ENCODE results near the gene TEKT5. TPM values are rescaled to one million over a fixed set of nuclear protein-coding genes. Genes with fewer than 3 reads are reported as not detected.

Gene TEKT5
- total RNA-seq, 1 donor from 2014 or later: not detected

GRCh38 chr16:10597187-10597601 is 97.5 kb downstream of the TEKT5 start:
- no peak for ATAC-seq
- intact Hi-C loops (cut with micrococcal nuclease): no loop called here
- DNase-seq: no peak

GRCh38 chr16:10594312-10594950 is 100.3 kb downstream of the TEKT5 start:
- ATAC-seq: no peak
- no peak for DNase-seq
- intact Hi-C loops (cut with micrococcal nuclease): no loop called here

- DNase-seq (no peak), ATAC-seq (no peak)
- intact Hi-C loops (cut with micrococcal nuclease): no loop called here
Measured at GRCh38 chr16:10592611-10593010, 102.1 kb downstream of the TEKT5 start.

- intact Hi-C loops (cut with micrococcal nuclease): no loop called here
- DNase-seq (no peak), ATAC-seq (no peak)
Measured at GRCh38 chr16:10590342-10590741, 104.4 kb downstream of the TEKT5 start.

- intact Hi-C loops (cut with micrococcal nuclease): no loop called here
- DNase-seq (no peak), ATAC-seq (no peak)
Measured at GRCh38 chr16:10589109-10589508, 105.6 kb downstream of the TEKT5 start.

GRCh38 chr16:10587622-10588021 is 107.1 kb downstream of the TEKT5 start:
- DNase-seq (no peak), ATAC-seq (no peak)
- intact Hi-C loops (cut with micrococcal nuclease): no loop called here

GRCh38 chr16:10584981-10585438 is 109.7 kb downstream of the TEKT5 start:
- no peak for DNase-seq
- no peak for ATAC-seq
- intact Hi-C loops (cut with micrococcal nuclease): no loop called here

- ATAC-seq: no peak
- DNase-seq: no peak
- intact Hi-C loops (cut with micrococcal nuclease): no loop called here
Measured at GRCh38 chr16:10583269-10583668, 111.5 kb downstream of the TEKT5 start.

GRCh38 chr16:10581507-10581906 is 113.2 kb downstream of the TEKT5 start:
- no peak for ATAC-seq
- DNase-seq: no peak
- intact Hi-C loops (cut with micrococcal nuclease): no loop called here

GRCh38 chr16:10580883-10581247 is 113.9 kb downstream of the TEKT5 start:
- intact Hi-C loops (cut with micrococcal nuclease): no loop called here
- no peak for ATAC-seq
- no peak for DNase-seq

- ATAC-seq: peak; percentile 83
- intact Hi-C loops (cut with micrococcal nuclease): no loop called here
- DNase-seq: peak; percentile 92
Measured at GRCh38 chr16:10579965-10580882, 114.5 kb downstream of the TEKT5 start, which contains the start of gene EMP2. Gene EMP2 (minus strand): TSS chr16:10580598. CDS start chr16:10547617, 32,981 bp downstream.

GRCh38 chr16:10579575-10579964 is 115.2 kb downstream of the TEKT5 start:
- intact Hi-C loops (cut with micrococcal nuclease): no loop called here
- no peak for DNase-seq
- no peak for ATAC-seq

- peak; percentile 21 for ATAC-seq
- peak; percentile 60 for DNase-seq
- intact Hi-C loops (cut with micrococcal nuclease): no loop called here
Measured at GRCh38 chr16:10578474-10579316, 116.0 kb downstream of the TEKT5 start.

Other genes starting within 250 kb of the TEKT5 start
- 96.4 TPM for gene EMP2, start 114.3 kb downstream of the TEKT5 start, total RNA-seq
- gene NUBP1, start 48.9 kb upstream of the TEKT5 start, total RNA-seq: 45.9 TPM
- 0.47 TPM for gene TVP23A, start 123.9 kb upstream of the TEKT5 start, total RNA-seq
- gene CIITA, start 182.3 kb upstream of the TEKT5 start, total RNA-seq: 12.2 TPM
- 124 TPM for gene DEXI, start 247.5 kb upstream of the TEKT5 start, total RNA-seq
- 20.6 TPM for gene CLEC16A, start 249.6 kb upstream of the TEKT5 start, total RNA-seq

All from left ventricle myocardium superior (tissue), 1 donor.